Breast epithelium (tissue), 4 donors: Measurements from ENCODE around the gene CYP46A1. TPM values are rescaled to one million over a fixed set of nuclear protein-coding genes. Genes with fewer than 3 reads are reported as not detected.

Experiments used
- DNase-seq, 2 donors: peaks; one replicate each; pipeline ENCODE4 v3.0.0-alpha.2; 2019; ENCODE audit warnings: low spot score in 2 of 2
- H3K27ac ChIP-seq, 2 donors: fragments of 200-600 bp; sonication (generic) in 1 of 2; one replicate each; pipeline ENCODE4 v1.5.1; 2016 to 2019; ENCODE audit warnings: mild to moderate bottlenecking in 1 of 2
- H3K27me3 ChIP-seq, 2 donors: fragments of 200-600 bp; sonication (generic) in 1 of 2; one replicate each; pipeline versions ENCODE4 v1.5.1 to v1.6.0; 2017 to 2019; ENCODE audit warnings: control low read depth in 1 of 2, mild to moderate bottlenecking in 1 of 2
- H3K36me3 ChIP-seq: fragments of 200-600 bp; one replicate; pipeline ENCODE4 v1.5.1; 2019
- H3K4me1 ChIP-seq, 2 donors: fragments of 200-600 bp; sonication (generic); one replicate each; pipeline ENCODE4 v1.5.1; 2016 to 2019; ENCODE audit warnings: control low read depth in 1 of 2
- H3K4me3 ChIP-seq, 3 donors: fragments of 200-600 bp; sonication (generic); 1 replicate in 2 of 3; 2 replicates in 1 of 3; pipeline ENCODE4 v1.5.1; 2016 to 2019; ENCODE audit warnings: mild to moderate bottlenecking in 3 of 3, moderate library complexity in 2 of 3
- H3K9me3 ChIP-seq, 2 donors: fragments of 200-600 bp; sonication (generic) in 1 of 2; one replicate each; pipeline ENCODE4 v1.5.1; 2016 to 2019; ENCODE audit warnings: control low read depth in 1 of 2
- CTCF ChIP-seq, 3 donors: fragments of 450-650 bp; IDR thresholded peaks; one replicate each; pipeline ENCODE4 v1.5.1; 2016 to 2017; ENCODE audit warnings: antibody characterized with exemption in 3 of 3, mild to moderate bottlenecking in 3 of 3, moderate library complexity in 3 of 3
- POLR2A ChIP-seq: fragments of 450-650 bp; IDR thresholded peaks from one replicate; pipeline ENCODE4 v1.6.1; 2016; ENCODE audit warnings: antibody characterized with exemption, mild to moderate bottlenecking, moderate library complexity
- POLR2AphosphoS5 ChIP-seq, 3 donors: sonication (generic); formaldehyde crosslinking; IDR thresholded peaks; one replicate each; pipeline ENCODE4 v1.6.1; 2017; ENCODE audit warnings: antibody characterized with exemption in 3 of 3
- intact Hi-C: fragments of 100-400 bp; cut with DNase I; formaldehyde crosslinking; loops from one replicate; pipeline ENCODE4 v1.15.1; 2023; ENCODE audit warnings: low total_unique reads
- total RNA-seq, 3 donors: library from RNA; depleted of rRNA; stranded (reverse); fragments of >200 nt; gene quantifications; one replicate each; pipeline ENCODE4 v1.1.0, GENCODE V29; 2016

CYP46A1 gene
- total RNA-seq, 3 donors from 2014 or later, result 1.6 to 5.2 (median 2.6) TPM

GRCh38 chr14:99754141-99755067, 70.3 kb downstream of the CYP46A1 start:
- no peak for TF ChIP-seq POLR2AphosphoS5 (IDR thresholded peaks at IDR 0.05)
- TF ChIP-seq CTCF (IDR thresholded peaks at IDR 0.05), result no peak
- TF ChIP-seq POLR2A, result no peak
- no peaks in the 10 kb centered on the region for H3K4me1 ChIP-seq
- H3K9me3 ChIP-seq, result no peaks in the 10 kb centered on the region
- H3K27ac ChIP-seq, result no peak overlapping the region
- no peaks in the 10 kb centered on the region for H3K36me3 ChIP-seq
- H3K27me3 ChIP-seq, result peaks cover 0 to 5% of the 10 kb centered on the region in 2 donors
- no peak overlapping the region for H3K4me3 ChIP-seq
- no peak for DNase-seq
- intact Hi-C loops, result loop anchor here (5.0 kb wide), 1 partner anchor 838 kb away; no protein-coding TSS in a partner anchor

- intact Hi-C loops, result loop anchor here (5.0 kb wide), 1 partner anchor 837 kb away; no protein-coding TSS in a partner anchor
- H3K9me3 ChIP-seq, result no peaks in the 10 kb centered on the region
- no peak overlapping the region for H3K4me3 ChIP-seq
- no peak overlapping the region for H3K27ac ChIP-seq
- H3K27me3 ChIP-seq, result peaks cover 0 to 5% of the 10 kb centered on the region in 2 donors
- no peak for DNase-seq
- TF ChIP-seq POLR2AphosphoS5 (IDR thresholded peaks at IDR 0.05), result no peak
- TF ChIP-seq CTCF (IDR thresholded peaks at IDR 0.05), result no peak
- no peak for TF ChIP-seq POLR2A
- no peaks in the 10 kb centered on the region for H3K4me1 ChIP-seq
- H3K36me3 ChIP-seq, result no peaks in the 10 kb centered on the region
Observed at GRCh38 chr14:99755068-99755405, 70.9 kb downstream of the CYP46A1 start.

- intact Hi-C loops, result loop anchor here (5.0 kb wide), 1 partner anchor 836 kb away; no protein-coding TSS in a partner anchor
- peak in 1 of 2 donors; percentile 39 for DNase-seq
- no peaks in the 10 kb centered on the region for H3K4me1 ChIP-seq
- H3K27me3 ChIP-seq, result peaks cover 0 to 5% of the 10 kb centered on the region in 2 donors
- H3K27ac ChIP-seq, result no peak overlapping the region
- TF ChIP-seq CTCF (IDR thresholded peaks at IDR 0.05), result no peak
- TF ChIP-seq POLR2AphosphoS5 (IDR thresholded peaks at IDR 0.05), result no peak
- no peak for TF ChIP-seq POLR2A
- H3K4me3 ChIP-seq, result no peak overlapping the region
- H3K9me3 ChIP-seq, result no peaks in the 10 kb centered on the region
- H3K36me3 ChIP-seq, result no peaks in the 10 kb centered on the region
Observed at GRCh38 chr14:99755629-99756603, 71.8 kb downstream of the CYP46A1 start.

GRCh38 chr14:99756796-99757195, 72.7 kb downstream of the CYP46A1 start:
- intact Hi-C loops, result loop anchor here (5.0 kb wide), 1 partner anchor 836 kb away; no protein-coding TSS in a partner anchor
- H3K27ac ChIP-seq, result no peak overlapping the region
- H3K4me3 ChIP-seq, result no peak overlapping the region
- no peaks in the 10 kb centered on the region for H3K4me1 ChIP-seq
- H3K9me3 ChIP-seq, result no peaks in the 10 kb centered on the region
- TF ChIP-seq CTCF (IDR thresholded peaks at IDR 0.05), result no peak
- no peak for TF ChIP-seq POLR2A
- no peak for TF ChIP-seq POLR2AphosphoS5 (IDR thresholded peaks at IDR 0.05)
- DNase-seq, result no peak
- peaks cover 0 to 5% of the 10 kb centered on the region in 2 donors for H3K27me3 ChIP-seq
- no peaks in the 10 kb centered on the region for H3K36me3 ChIP-seq
